DND-41 (cell line): Measurements from ENCODE around the gene DIRAS2.

Experiments used
- ATAC-seq: fragments of 200-7000 bp; cut with Tn5 transposase; 3 replicates; pipeline ENCODE4 v1.9.1; 2021; ENCODE audit warnings: low read depth; ENCODE audit not compliant: insufficient read depth
- DNase-seq: peaks from one replicate; pipeline ENCODE4 v3.0.0-alpha.2; 2020
- H2AFZ ChIP-seq: 2 replicates; pipeline ENCODE4 v1.6.0; 2012; ENCODE audit warnings: low read depth, low read length
- H3K27ac ChIP-seq: 2 replicates; pipeline ENCODE4 v1.5.1; 2012; ENCODE audit warnings: low read length, inconsistent platforms
- H3K27me3 ChIP-seq: fragments of 200-600 bp; sonication (generic); 2 replicates; pipeline ENCODE4 v1.6.0; 2012; ENCODE audit warnings: low read length, mild to moderate bottlenecking, inconsistent platforms; ENCODE audit not compliant: insufficient read depth, poor library complexity
- H3K36me3 ChIP-seq: 2 replicates; pipeline ENCODE4 v1.5.1; 2012; ENCODE audit warnings: low read length, inconsistent platforms; ENCODE audit not compliant: insufficient read depth
- H3K4me1 ChIP-seq: 2 replicates; pipeline ENCODE4 v1.5.1; 2012; ENCODE audit warnings: mild to moderate bottlenecking, low read length; ENCODE audit not compliant: insufficient read depth
- H3K4me2 ChIP-seq: 2 replicates; pipeline ENCODE4 v1.6.0; 2012; ENCODE audit warnings: mild to moderate bottlenecking, moderate library complexity, low read length, inconsistent platforms; ENCODE audit not compliant: insufficient read depth
- H3K4me3 ChIP-seq, 2 experiments: fragments of 200-600 bp in 1 of 2; shearing (Covaris generic) in 1 of 2; 2 replicates each; pipeline ENCODE4 v1.5.1; 2012 to 2016; ENCODE audit warnings: inconsistent platforms in 2 of 2, low read length in 2 of 2, mild to moderate bottlenecking in 2 of 2, low read depth in 1 of 2, moderate library complexity in 1 of 2
- H3K79me2 ChIP-seq: 2 replicates; pipeline ENCODE4 v1.6.0; 2012; ENCODE audit warnings: low read length, inconsistent platforms; ENCODE audit not compliant: insufficient read depth
- H3K9ac ChIP-seq: 2 replicates; pipeline ENCODE4 v1.6.0; 2012; ENCODE audit warnings: low read depth, mild to moderate bottlenecking, inconsistent platforms, low read length, moderate library complexity
- H3K9me3 ChIP-seq: 2 replicates; pipeline ENCODE4 v1.5.1; 2012; ENCODE audit warnings: low read length, moderate library complexity, mild to moderate bottlenecking, inconsistent platforms; ENCODE audit not compliant: insufficient read depth, severe bottlenecking
- H4K20me1 ChIP-seq: 2 replicates; pipeline ENCODE4 v1.6.0; 2012; ENCODE audit warnings: low read length; ENCODE audit not compliant: insufficient read depth
- CTCF ChIP-seq: IDR thresholded peaks from 2 replicates; pipeline ENCODE4 v1.5.1; 2012; ENCODE audit warnings: borderline replicate concordance, low read length, moderate library complexity, mild to moderate bottlenecking; ENCODE audit not compliant: poor library complexity, severe bottlenecking; ENCODE audit errors: extremely low read depth
- EZH2 ChIP-seq: IDR thresholded peaks from 3 replicates; pipeline ENCODE4 v1.6.1; 2012; ENCODE audit warnings: borderline replicate concordance, low read depth, mild to moderate bottlenecking, moderate library complexity, low read length, inconsistent platforms; ENCODE audit not compliant: severe bottlenecking

The DIRAS2 gene

GRCh38 chr9:90641086-90641485 is 1.5 kb downstream of the DIRAS2 start:
- Histone ChIP-seq H3K9ac (no peak overlapping the region), H2AFZ (no peak overlapping the region), H3K36me3 (no peaks in the 10 kb centered on the region), H4K20me1 (no peaks in the 10 kb centered on the region), H3K27ac (no peak overlapping the region), H3K4me3 (no peak overlapping the region), H3K9me3 (no peaks in the 10 kb centered on the region), H3K27me3 (peaks cover 4% of the 10 kb centered on the region), H3K4me1 (no peaks in the 10 kb centered on the region), H3K79me2 (no peaks in the 10 kb centered on the region), H3K4me2 (no peak overlapping the region)
- no peak for TF ChIP-seq CTCF
- DNase-seq (no peak), ATAC-seq (no peak)

GRCh38 chr9:90640361-90640760 is 2.3 kb downstream of the DIRAS2 start:
- Histone ChIP-seq H3K4me1 (no peaks in the 10 kb centered on the region), H4K20me1 (no peaks in the 10 kb centered on the region), H3K9me3 (no peaks in the 10 kb centered on the region), H3K36me3 (no peaks in the 10 kb centered on the region), H3K27ac (no peak overlapping the region), H3K9ac (no peak overlapping the region), H3K79me2 (no peaks in the 10 kb centered on the region), H3K4me3 (no peak overlapping the region), H3K4me2 (no peak overlapping the region), H2AFZ (no peak overlapping the region), H3K27me3 (peaks cover 4% of the 10 kb centered on the region)
- TF ChIP-seq CTCF (no peak), EZH2 (no peak)
- DNase-seq (no peak), ATAC-seq (no peak)

GRCh38 chr9:90637626-90638025 is 5.0 kb downstream of the DIRAS2 start:
- no peak overlapping the region for H3K27ac ChIP-seq
- no peaks in the 10 kb centered on the region for H3K4me1 ChIP-seq
- no peaks in the 10 kb centered on the region for H4K20me1 ChIP-seq
- H2AFZ ChIP-seq, result no peak overlapping the region
- H3K36me3 ChIP-seq, result no peaks in the 10 kb centered on the region
- no peak overlapping the region for H3K4me2 ChIP-seq
- peaks cover 3% of the 10 kb centered on the region for H3K27me3 ChIP-seq
- ATAC-seq, result no peak
- no peaks in the 10 kb centered on the region for H3K79me2 ChIP-seq
- H3K4me3 ChIP-seq, result no peak overlapping the region
- no peaks in the 10 kb centered on the region for H3K9me3 ChIP-seq
- H3K9ac ChIP-seq, result no peak overlapping the region
- TF ChIP-seq EZH2, result no peak
- TF ChIP-seq CTCF, result no peak
- DNase-seq, result no peak

GRCh38 chr9:90632647-90633207 is 9.9 kb downstream of the DIRAS2 start:
- no peak for ATAC-seq
- peaks cover 8% of the 10 kb centered on the region for H3K27me3 ChIP-seq
- no peaks in the 10 kb centered on the region for H3K36me3 ChIP-seq
- H4K20me1 ChIP-seq, result no peaks in the 10 kb centered on the region
- no peak overlapping the region for H3K4me2 ChIP-seq
- no peak for DNase-seq
- H3K9me3 ChIP-seq, result no peaks in the 10 kb centered on the region
- H3K9ac ChIP-seq, result no peak overlapping the region
- no peaks in the 10 kb centered on the region for H3K4me1 ChIP-seq
- H3K4me3 ChIP-seq, result no peak overlapping the region
- H3K79me2 ChIP-seq, result no peaks in the 10 kb centered on the region
- no peak overlapping the region for H3K27ac ChIP-seq
- no peak overlapping the region for H2AFZ ChIP-seq
- TF ChIP-seq CTCF (no peak), EZH2 (no peak)
